Vagina (tissue), 2 donors: ENCODE results near the gene CERS2.

ENCODE experiments used
- POLR2AphosphoS5 ChIP-seq, 2 donors: sonication (generic); formaldehyde crosslinking; IDR thresholded peaks; one replicate each; pipeline ENCODE4 v1.9.0; 2017; ENCODE audit warnings: antibody characterized with exemption in 2 of 2, mild to moderate bottlenecking in 2 of 2, low read depth in 1 of 2; ENCODE audit not compliant: insufficient read depth in 1 of 2
- TF ChIP-seq, protein P1 (sequence below), 3 experiments: fragments of 450-650 bp in 2 of 3; fragments of 200-600 bp in 1 of 3; sonication (generic) in 1 of 3; IDR thresholded peaks; one replicate each; pipeline ENCODE4 v1.5.1; 2017 to 2019; ENCODE audit warnings: antibody characterized with exemption in 3 of 3, mild to moderate bottlenecking in 2 of 3, moderate library complexity in 2 of 3

DNA sequence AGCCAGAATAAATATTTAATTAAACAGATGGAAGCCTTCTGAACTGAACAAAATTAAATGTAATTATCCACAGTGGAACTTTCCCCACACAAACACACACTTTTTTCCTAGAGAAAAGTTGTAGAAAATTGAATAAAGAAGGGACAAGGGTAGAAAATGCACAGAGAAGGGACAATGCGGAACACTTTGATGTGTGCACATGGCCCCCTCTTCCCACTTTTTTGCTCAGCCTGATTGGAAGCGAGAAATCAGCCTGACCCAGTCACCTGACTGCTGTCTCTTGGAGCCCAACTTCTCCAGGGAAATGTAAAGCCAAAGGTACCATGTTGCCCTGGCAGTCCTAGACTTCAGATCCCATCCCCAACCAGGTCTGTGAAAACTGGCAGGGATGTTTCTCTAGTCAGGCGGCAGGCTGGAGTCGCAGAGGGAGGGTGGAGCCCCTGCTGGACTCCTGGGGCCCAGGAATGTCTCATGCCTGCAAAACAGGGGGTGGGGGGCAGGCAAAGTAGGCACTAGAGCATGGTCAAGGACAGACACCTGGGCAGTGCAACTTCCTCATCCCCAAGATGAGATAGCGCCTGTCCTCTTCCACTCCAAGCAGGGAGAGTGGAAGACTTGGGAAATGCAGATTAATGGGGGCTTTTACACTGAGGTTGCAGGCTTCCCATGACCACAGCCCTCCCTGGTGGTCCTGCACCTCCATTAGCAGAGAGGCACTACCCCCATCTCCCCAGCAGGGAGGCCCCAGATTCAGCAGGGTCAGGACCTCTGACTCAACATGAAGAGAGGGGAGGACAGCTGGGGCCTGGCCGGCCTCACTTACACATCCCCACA lies 2.8 kb downstream of the CERS2 start:
- TF ChIP-seq, protein P1, sequence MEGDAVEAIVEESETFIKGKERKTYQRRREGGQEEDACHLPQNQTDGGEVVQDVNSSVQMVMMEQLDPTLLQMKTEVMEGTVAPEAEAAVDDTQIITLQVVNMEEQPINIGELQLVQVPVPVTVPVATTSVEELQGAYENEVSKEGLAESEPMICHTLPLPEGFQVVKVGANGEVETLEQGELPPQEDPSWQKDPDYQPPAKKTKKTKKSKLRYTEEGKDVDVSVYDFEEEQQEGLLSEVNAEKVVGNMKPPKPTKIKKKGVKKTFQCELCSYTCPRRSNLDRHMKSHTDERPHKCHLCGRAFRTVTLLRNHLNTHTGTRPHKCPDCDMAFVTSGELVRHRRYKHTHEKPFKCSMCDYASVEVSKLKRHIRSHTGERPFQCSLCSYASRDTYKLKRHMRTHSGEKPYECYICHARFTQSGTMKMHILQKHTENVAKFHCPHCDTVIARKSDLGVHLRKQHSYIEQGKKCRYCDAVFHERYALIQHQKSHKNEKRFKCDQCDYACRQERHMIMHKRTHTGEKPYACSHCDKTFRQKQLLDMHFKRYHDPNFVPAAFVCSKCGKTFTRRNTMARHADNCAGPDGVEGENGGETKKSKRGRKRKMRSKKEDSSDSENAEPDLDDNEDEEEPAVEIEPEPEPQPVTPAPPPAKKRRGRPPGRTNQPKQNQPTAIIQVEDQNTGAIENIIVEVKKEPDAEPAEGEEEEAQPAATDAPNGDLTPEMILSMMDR (IDR thresholded peaks at IDR 0.05) = no peak
- no peak for TF ChIP-seq POLR2AphosphoS5 (IDR thresholded peaks at IDR 0.05; ENCODE audit: insufficient read depth in 1 of 2, low read depth in 1 of 2)
